ENCODE measurements around the gene RXRA. TPM values are rescaled to one million over a fixed set of nuclear protein-coding genes. Genes with fewer than 3 reads are reported as not detected.

RXRA gene
- total and polyA plus RNA-seq, 2 of the 13 experiments (the other 11 are each of a cell fraction or from before 2014, with no cell fraction given) = 18.9 to 29.2 TPM

GRCh38 chr9:134429481-134429880 lies 103.2 kb downstream of the RXRA start (continued):
- TF ChIP-seq, protein P1, sequence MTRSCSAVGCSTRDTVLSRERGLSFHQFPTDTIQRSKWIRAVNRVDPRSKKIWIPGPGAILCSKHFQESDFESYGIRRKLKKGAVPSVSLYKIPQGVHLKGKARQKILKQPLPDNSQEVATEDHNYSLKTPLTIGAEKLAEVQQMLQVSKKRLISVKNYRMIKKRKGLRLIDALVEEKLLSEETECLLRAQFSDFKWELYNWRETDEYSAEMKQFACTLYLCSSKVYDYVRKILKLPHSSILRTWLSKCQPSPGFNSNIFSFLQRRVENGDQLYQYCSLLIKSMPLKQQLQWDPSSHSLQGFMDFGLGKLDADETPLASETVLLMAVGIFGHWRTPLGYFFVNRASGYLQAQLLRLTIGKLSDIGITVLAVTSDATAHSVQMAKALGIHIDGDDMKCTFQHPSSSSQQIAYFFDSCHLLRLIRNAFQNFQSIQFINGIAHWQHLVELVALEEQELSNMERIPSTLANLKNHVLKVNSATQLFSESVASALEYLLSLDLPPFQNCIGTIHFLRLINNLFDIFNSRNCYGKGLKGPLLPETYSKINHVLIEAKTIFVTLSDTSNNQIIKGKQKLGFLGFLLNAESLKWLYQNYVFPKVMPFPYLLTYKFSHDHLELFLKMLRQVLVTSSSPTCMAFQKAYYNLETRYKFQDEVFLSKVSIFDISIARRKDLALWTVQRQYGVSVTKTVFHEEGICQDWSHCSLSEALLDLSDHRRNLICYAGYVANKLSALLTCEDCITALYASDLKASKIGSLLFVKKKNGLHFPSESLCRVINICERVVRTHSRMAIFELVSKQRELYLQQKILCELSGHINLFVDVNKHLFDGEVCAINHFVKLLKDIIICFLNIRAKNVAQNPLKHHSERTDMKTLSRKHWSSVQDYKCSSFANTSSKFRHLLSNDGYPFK (CRISPR knock-in tag; IDR thresholded peaks at IDR 0.05; ENCODE audit: borderline replicate concordance) = no peak
- no peak for TF ChIP-seq AHDC1 (CRISPR knock-in tag; IDR thresholded peaks at IDR 0.05; ENCODE audit: borderline replicate concordance)
- no peak for TF ChIP-seq HDAC6 (IDR thresholded peaks at IDR 0.05; ENCODE audit: low read depth, low read length)
- TF ChIP-seq MTF1 (CRISPR knock-in tag; IDR thresholded peaks at IDR 0.05) = no peak
- TF ChIP-seq, protein P2, sequence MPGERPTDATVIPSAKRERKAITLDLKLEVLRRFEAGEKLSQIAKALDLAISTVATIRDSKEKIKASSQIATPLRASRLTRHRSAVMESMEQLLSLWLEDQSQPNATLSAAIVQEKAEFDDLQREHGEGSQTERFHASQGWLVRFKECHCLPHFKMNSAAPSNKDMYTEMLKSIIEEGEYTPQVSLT (CRISPR knock-in tag; IDR thresholded peaks at IDR 0.05; ENCODE audit: borderline replicate concordance, low read depth) = no peak
- TF ChIP-seq, protein P3, sequence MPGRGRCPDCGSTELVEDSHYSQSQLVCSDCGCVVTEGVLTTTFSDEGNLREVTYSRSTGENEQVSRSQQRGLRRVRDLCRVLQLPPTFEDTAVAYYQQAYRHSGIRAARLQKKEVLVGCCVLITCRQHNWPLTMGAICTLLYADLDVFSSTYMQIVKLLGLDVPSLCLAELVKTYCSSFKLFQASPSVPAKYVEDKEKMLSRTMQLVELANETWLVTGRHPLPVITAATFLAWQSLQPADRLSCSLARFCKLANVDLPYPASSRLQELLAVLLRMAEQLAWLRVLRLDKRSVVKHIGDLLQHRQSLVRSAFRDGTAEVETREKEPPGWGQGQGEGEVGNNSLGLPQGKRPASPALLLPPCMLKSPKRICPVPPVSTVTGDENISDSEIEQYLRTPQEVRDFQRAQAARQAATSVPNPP (CRISPR knock-in tag; IDR thresholded peaks at IDR 0.05) = no peak
- TF ChIP-seq TFDP2 (CRISPR knock-in tag; IDR thresholded peaks at IDR 0.05) = no peak
- TF ChIP-seq RAD51 (IDR thresholded peaks at IDR 0.05; ENCODE audit: borderline replicate concordance) = no peak
- TF ChIP-seq, protein P4, sequence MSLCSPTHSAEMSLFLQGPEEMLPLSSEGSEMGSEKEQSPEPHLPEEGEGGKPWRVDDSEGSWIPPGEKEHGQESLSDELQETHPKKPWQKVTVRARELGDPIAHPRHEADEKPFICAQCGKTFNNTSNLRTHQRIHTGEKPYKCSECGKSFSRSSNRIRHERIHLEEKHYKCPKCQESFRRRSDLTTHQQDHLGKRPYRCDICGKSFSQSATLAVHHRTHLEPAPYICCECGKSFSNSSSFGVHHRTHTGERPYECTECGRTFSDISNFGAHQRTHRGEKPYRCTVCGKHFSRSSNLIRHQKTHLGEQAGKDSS (CRISPR knock-in tag; IDR thresholded peaks at IDR 0.05; ENCODE audit: borderline replicate concordance, low read depth) = no peak
- no peak for TF ChIP-seq ZNF761 (CRISPR knock-in tag; conservative IDR thresholded peaks at IDR 0.05)
